ENCODE results near the gene CNOT8.

DNA sequence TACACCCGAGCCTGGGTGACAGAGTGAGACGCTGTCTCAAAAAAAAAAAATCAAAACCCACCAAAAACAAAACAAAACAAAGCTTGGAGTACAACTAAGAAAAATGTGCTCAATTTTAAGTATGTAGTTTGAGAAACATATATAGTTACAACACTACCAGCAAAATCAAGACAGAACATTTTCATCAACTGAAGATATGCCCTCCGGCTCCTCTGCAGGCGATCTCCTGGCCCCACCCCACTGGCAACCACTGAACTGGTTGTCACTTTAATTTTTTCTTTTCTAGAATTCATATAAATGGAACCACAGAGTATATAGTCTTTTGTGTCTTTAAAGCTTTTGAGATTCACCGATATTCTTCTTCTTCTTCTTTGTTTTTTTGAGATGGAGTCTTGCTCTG is 35.0 kb downstream of the CNOT8 start:
- TF ChIP-seq, protein P1, sequence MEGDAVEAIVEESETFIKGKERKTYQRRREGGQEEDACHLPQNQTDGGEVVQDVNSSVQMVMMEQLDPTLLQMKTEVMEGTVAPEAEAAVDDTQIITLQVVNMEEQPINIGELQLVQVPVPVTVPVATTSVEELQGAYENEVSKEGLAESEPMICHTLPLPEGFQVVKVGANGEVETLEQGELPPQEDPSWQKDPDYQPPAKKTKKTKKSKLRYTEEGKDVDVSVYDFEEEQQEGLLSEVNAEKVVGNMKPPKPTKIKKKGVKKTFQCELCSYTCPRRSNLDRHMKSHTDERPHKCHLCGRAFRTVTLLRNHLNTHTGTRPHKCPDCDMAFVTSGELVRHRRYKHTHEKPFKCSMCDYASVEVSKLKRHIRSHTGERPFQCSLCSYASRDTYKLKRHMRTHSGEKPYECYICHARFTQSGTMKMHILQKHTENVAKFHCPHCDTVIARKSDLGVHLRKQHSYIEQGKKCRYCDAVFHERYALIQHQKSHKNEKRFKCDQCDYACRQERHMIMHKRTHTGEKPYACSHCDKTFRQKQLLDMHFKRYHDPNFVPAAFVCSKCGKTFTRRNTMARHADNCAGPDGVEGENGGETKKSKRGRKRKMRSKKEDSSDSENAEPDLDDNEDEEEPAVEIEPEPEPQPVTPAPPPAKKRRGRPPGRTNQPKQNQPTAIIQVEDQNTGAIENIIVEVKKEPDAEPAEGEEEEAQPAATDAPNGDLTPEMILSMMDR (IDR thresholded peaks at IDR 0.05): no peak
- no peak for TF ChIP-seq POLR2A (IDR thresholded peaks at IDR 0.05)
